Esophagus (tissue), 2 donors: ENCODE measurements around the gene HIPK4. TPM values are rescaled to one million over a fixed set of nuclear protein-coding genes. Genes with fewer than 3 reads are reported as not detected.
"Not testable (repeated sequence)": the region's sequence is repeated elsewhere in the genome, so short reads cannot be mapped to it uniquely, and the experiment has no call there.

Experiments
- H3K27ac ChIP-seq, 2 donors: one replicate each; pipeline ENCODE4 v1.5.1; 2013; ENCODE audit warnings: low read depth in 2 of 2, mild to moderate bottlenecking in 2 of 2, inconsistent platforms in 1 of 2, low read length in 1 of 2, moderate library complexity in 1 of 2
- H3K27me3 ChIP-seq, 2 donors: one replicate each; pipeline ENCODE4 v1.6.1; 2013; ENCODE audit warnings: low read length in 2 of 2, control low read depth in 1 of 2, mild to moderate bottlenecking in 1 of 2; ENCODE audit not compliant: insufficient read depth in 2 of 2, control insufficient read depth in 1 of 2
- H3K36me3 ChIP-seq, 2 donors: one replicate each; pipeline ENCODE4 v1.6.1; 2013; ENCODE audit warnings: low read length in 1 of 2; ENCODE audit not compliant: control insufficient read depth in 2 of 2, insufficient read depth in 2 of 2
- H3K4me1 ChIP-seq, 2 donors: one replicate each; pipeline ENCODE4 v1.6.1; 2013; ENCODE audit warnings: low read length in 1 of 2; ENCODE audit not compliant: control insufficient read depth in 2 of 2, insufficient read depth in 2 of 2
- H3K4me3 ChIP-seq, 2 donors: one replicate each; pipeline ENCODE4 v1.5.1; 2013; ENCODE audit warnings: low read length in 2 of 2, mild to moderate bottlenecking in 2 of 2, low read depth in 1 of 2, moderate library complexity in 1 of 2
- H3K9me3 ChIP-seq, 2 donors: one replicate each; pipeline ENCODE4 v1.6.1; 2013; ENCODE audit warnings: mild to moderate bottlenecking in 2 of 2, low read depth in 1 of 2, low read length in 1 of 2, moderate library complexity in 1 of 2; ENCODE audit not compliant: control insufficient read depth in 2 of 2, insufficient read depth in 1 of 2
- WGBS, 2 donors: extraction: QIAGEN DNeasy Blood & Tissue Kit; methylation state at CpG; one replicate each; pipeline ENCODE4 v1.1.7; 2013; 5-methylcytosine and 5-hydroxymethylcytosine counted together
- polyA plus RNA-seq, 2 donors: library from polyadenylated mRNA; stranded (reverse); fragments of 200-250 nt; gene quantifications; one replicate each; pipeline ENCODE4 v1.2.3, GENCODE V29; 2013
- donor health status: healthy with polysubstance abuse.
- donor health status: Bipolar disorder and iron deficiency.

Gene HIPK4
- under 1 TPM; 0.04 to 0.08 TPM for polyA plus RNA-seq

- H3K9me3 ChIP-seq = no peaks in the 10 kb centered on the region
- H3K4me1 ChIP-seq = peaks cover 5 to 15% of the 10 kb centered on the region in 2 donors
- no peak within 1 kb of the TSS for H3K4me3 ChIP-seq
- H3K27ac ChIP-seq = no peak within 1 kb of the TSS
- WGBS, 2 donors = 87% methylated on average over 10 of the region's 10 CpGs
- H3K27me3 ChIP-seq = no peaks in the 10 kb centered on the region
- H3K36me3 ChIP-seq = no peaks in the 10 kb centered on the region
Observed at GRCh38 chr19:40390084-40390742, at the start of gene HIPK4. TSS of gene HIPK4 (minus strand) at chr19:40390181. CDS start at chr19:40389902, 279 bp downstream.

GRCh38 chr19:40438284-40438683, 48.3 kb upstream of the HIPK4 start:
- Histone ChIP-seq H3K27me3 (no peaks in the 10 kb centered on the region), H3K9me3 (no peaks in the 10 kb centered on the region), H3K27ac (no peak overlapping the region), H3K4me1 (peaks cover 2% of the 10 kb centered on the region in 2 donors), H3K4me3 (no peak overlapping the region), H3K36me3 (peaks cover 11 to 14% of the 10 kb centered on the region in 2 donors)
- WGBS, 2 donors = 93 to 96% methylated on average over 3 of the region's 3 CpGs

GRCh38 chr19:40433391-40434216, 43.6 kb upstream of the HIPK4 start:
- Histone ChIP-seq H3K36me3 (no peaks in the 10 kb centered on the region), H3K4me3 (peak overlapping the region; percentile 36 to 63), H3K27ac (peak overlapping the region; percentile 94 to 99), H3K27me3 (no peaks in the 10 kb centered on the region), H3K4me1 (peaks cover 2% of the 10 kb centered on the region in 2 donors), H3K9me3 (no peaks in the 10 kb centered on the region)
- WGBS, 2 donors = 2% methylated on average over 49 to 50 of the region's 50 CpGs

- H3K4me3 ChIP-seq = peak overlapping the region in 1 of 2 donors; percentile 63
- not testable (repeated sequence) for H3K4me1 ChIP-seq, H3K9me3 ChIP-seq, H3K36me3 ChIP-seq, H3K27me3 ChIP-seq
- 40 to 46% methylated on average over 7 of the region's 7 CpGs for WGBS, 2 donors
- H3K27ac ChIP-seq = peak overlapping the region; percentile 94 to 99
Observed at GRCh38 chr19:40432760-40433159, 42.8 kb upstream of the HIPK4 start.

- no peaks in the 10 kb centered on the region for H3K36me3 ChIP-seq
- H3K9me3 ChIP-seq = no peaks in the 10 kb centered on the region
- no peak overlapping the region for H3K27ac ChIP-seq
- H3K27me3 ChIP-seq = no peaks in the 10 kb centered on the region
- H3K4me3 ChIP-seq = no peak overlapping the region
- peaks cover 2% of the 10 kb centered on the region in 2 donors for H3K4me1 ChIP-seq
- 89 to 95% methylated on average over 3 of the region's 3 CpGs for whole genome bisulfite sequencing, 2 donors
Observed at GRCh38 chr19:40431698-40432097, 41.7 kb upstream of the HIPK4 start.

GRCh38 chr19:40430242-40430641, 40.3 kb upstream of the HIPK4 start:
- not testable (repeated sequence) for H3K9me3 ChIP-seq, H3K36me3 ChIP-seq, H3K27ac ChIP-seq, H3K4me3 ChIP-seq, H3K27me3 ChIP-seq, H3K4me1 ChIP-seq
- 87 to 89% methylated on average over 10 of the region's 10 CpGs for WGBS, 2 donors

GRCh38 chr19:40428197-40428596, 38.2 kb upstream of the HIPK4 start:
- H3K9me3 ChIP-seq, H3K27ac ChIP-seq, H3K27me3 ChIP-seq, H3K36me3 ChIP-seq, H3K4me1 ChIP-seq, H3K4me3 ChIP-seq: not testable (repeated sequence)
- WGBS, 2 donors = 93 to 94% methylated on average over 7 of the region's 7 CpGs

GRCh38 chr19:40425450-40426287, 35.7 kb upstream of the HIPK4 start, which contains the start of gene SERTAD1:
TSS of gene SERTAD1 (minus strand) at chr19:40425992. CDS start at chr19:40423546, 2,446 bp downstream.
- Histone ChIP-seq H3K36me3 (peaks cover 0 to 11% of the 10 kb centered on the region in 2 donors), H3K4me3 (peak within 1 kb of the TSS; percentile 80 to 88), H3K9me3 (no peaks in the 10 kb centered on the region), H3K27ac (peak within 1 kb of the TSS; percentile 99 to 100), H3K27me3 (no peaks in the 10 kb centered on the region), H3K4me1 (peaks cover 3 to 11% of the 10 kb centered on the region in 2 donors)
- WGBS, 2 donors = 0% methylated on average over 73 to 75 of the region's 75 CpGs
